Activated T-cell treated with anti-CD3 and anti-CD28 coated beads, Interleukin-2, amount 50 U/mL, for 1 hour (primary cell): Measurements from ENCODE around the gene BAHD1.

ENCODE experiments used
- DNase-seq: peaks from one replicate; pipeline ENCODE4 v3.0.0-alpha.2; 2020

BAHD1 gene

DNA sequence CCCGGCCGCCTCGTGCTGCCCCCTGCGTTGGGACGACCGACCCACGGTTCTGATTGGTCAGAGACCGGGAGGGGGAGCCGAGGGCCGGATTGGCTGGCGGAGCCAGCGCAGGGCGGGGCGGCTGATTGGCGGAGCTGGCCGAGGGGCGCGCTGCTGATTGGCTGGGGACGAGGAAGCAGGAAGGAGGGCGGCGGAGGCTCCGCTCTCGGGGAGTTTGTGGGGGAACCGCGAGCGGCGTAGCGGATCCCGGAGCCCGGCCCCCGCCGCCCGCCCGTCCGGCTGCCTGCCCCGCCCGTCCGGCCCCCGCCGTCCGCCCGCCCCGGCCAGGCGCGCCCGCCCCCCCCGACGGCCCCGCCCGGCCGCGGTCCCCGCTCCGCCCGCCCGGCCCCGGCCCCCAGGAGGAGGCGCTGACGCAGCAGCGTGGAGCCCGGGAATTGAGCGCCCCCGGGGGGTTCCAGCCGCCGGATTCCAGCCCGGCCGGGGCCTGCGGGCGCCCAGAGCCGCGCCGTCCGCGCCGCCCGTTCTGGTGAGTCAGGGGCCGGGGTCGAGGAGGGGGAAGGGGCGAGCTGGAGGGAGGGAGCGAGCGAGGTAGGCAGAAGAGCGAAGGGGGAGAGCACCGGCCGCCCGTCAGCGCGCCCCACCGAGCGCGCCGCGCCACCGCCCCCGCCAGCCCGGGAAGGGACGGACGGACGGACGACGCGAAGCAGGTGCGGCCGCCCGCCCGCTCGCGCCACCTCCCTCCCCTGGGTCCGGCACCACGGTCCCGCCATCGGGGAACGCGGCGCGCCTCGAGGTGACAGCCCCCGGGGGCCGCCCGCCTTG, at the start of gene BAHD1:
TSS of gene BAHD1 (plus strand) at position 211 of the 822 bp plus-strand sequence. CDS start 17,512 bp downstream, outside the sequence.
- DNase-seq: peak; percentile 95

DNA sequence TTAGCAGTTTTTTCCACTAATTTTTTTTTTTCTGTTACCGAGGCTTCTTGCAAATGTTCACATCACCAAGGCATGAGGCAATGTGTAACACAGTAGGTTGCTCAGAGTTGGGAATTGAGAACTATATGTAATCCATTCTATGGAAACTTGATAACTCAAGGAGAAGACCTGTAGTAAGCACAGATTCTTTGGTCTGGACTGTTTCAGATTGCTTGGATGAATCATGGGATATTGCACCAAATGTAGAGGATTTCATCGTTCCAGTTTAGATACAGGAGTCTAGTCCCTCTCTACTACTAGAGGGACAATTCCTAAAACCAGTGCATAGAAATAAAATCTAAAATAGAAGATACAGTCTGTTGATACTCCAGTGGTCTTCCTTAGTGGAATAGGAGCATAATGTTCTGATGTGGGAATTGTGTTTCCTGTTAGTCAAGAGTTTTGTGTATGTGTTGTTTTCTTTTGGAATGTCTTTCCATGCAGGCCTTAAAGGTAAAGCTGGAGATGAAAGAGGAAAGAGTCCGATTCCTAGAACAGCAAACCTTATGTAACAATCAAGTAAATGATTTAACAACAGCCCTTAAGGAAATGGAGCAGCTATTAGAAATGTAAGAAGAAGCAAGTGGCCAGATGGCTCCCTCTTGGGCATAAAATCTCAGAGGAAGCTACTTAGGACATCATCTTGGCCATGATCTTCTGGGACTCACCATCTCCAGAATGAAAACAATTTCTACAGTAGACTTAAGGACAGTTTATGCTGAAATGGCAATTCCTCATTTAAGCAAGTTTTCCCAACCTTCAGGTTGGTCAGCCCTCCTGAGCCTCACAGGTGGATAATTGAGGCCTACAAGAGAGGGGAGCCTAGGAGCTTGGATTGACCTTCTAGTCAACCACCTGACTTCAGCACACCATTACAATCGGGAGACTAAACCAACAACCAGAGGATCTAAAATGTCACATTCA, 47.5 kb upstream of the BAHD1 start:
- DNase-seq: no peak

GRCh38 chr15:40397688-40398412, 42.9 kb upstream of the BAHD1 start:
- DNase-seq: no peak

DNA sequence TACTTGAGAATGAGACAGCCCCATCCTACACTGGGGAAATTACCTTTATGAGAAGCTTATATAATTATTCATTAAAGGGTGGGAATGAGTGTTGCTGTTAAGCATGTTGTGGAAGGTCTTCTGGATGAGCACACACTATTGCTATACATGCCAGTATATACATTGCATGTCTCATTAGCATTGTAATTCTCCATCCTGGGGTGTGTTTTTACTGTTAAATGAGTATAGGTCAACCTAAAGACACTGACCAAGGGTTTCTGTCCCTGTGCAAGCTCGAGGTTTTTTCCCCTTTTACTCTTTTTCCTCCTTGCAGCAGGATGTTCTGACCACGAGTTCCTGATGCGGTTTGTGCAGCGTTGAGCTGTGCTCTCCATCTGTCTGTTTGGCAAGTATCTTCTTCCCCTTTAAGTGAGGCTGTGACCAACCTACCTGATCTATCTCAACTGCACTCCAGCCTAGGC, 42.3 kb upstream of the BAHD1 start:
- DNase-seq: no peak

- DNase-seq: no peak
These were observed 41.4 kb upstream of the BAHD1 start for GRCh38 chr15:40399370-40399769.

- DNase-seq: peak; percentile 86
These were observed 35.0 kb upstream of the BAHD1 start, which contains the start of gene IVD for GRCh38 chr15:40405501-40406381. Gene IVD (plus strand): TSS chr15:40405795. CDS start chr15:40405828, 33 bp downstream.

- DNase-seq: no peak
These were observed 33.3 kb upstream of the BAHD1 start for GRCh38 chr15:40407330-40407990.

- no peak for DNase-seq
These were observed 31.4 kb upstream of the BAHD1 start for GRCh38 chr15:40409366-40409765.

- DNase-seq: no peak
These were observed 30.3 kb upstream of the BAHD1 start for GRCh38 chr15:40410476-40410875.

GRCh38 chr15:40412095-40412759, 28.5 kb upstream of the BAHD1 start:
- no peak for DNase-seq

DNA sequence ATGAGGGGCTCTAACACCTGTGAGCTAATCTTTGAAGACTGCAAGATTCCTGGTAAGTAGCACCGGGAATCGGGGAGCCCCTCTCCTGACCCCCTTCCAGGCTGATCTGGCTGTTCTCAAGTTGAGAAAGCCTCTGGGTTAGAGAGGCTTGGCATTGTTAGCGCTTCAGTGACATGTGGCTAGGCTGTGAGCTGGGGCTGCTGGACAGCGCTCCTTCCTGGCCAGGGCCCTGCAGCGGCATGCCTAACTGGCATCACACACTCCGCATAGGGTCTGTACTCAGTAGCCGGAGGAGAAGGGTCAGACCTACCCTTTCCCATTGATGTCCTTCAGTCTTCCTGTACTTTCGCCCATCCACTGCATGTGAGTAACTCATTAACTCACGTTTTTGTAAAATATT, 27.7 kb upstream of the BAHD1 start:
- no peak for DNase-seq

- no peak for DNase-seq
These were observed 25.9 kb upstream of the BAHD1 start for GRCh38 chr15:40414816-40415215.

GRCh38 chr15:40415226-40415625, 25.5 kb upstream of the BAHD1 start:
- DNase-seq: no peak

- no peak for DNase-seq
These were observed 24.7 kb upstream of the BAHD1 start for GRCh38 chr15:40416056-40416455.

DNA sequence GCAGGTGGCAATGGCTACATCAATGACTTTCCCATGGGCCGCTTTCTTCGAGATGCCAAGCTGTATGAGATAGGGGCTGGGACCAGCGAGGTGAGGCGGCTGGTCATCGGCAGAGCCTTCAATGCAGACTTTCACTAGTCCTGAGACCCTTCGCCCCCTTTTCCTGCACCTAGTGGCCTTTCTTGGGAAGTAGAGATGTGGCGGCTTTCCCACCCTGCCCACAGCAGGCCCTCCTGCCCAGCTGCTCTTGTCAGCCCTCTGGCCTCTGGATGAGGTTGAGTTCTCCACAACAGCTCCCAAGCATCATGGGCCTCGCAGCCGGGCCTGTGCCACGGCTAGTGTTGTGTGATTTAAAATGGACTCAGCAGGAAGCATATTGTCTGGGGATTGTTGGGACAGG, 22.6 kb upstream of the BAHD1 start:
- DNase-seq: no peak

GRCh38 chr15:40420071-40420713, 20.6 kb upstream of the BAHD1 start:
- DNase-seq: no peak

GRCh38 chr15:40420793-40421192, 20.0 kb upstream of the BAHD1 start:
- DNase-seq: no peak

- DNase-seq: peak; percentile 87
These were observed 19.3 kb upstream of the BAHD1 start for GRCh38 chr15:40421246-40422157.
